Loucy (cell line): ENCODE results near the gene OTOS.

Experiments used
- EZH2phosphoT487 ChIP-seq: fragments of 200-600 bp; IDR thresholded peaks from 2 replicates; pipeline ENCODE4 v1.6.1; 2018; ENCODE audit warnings: antibody characterized with exemption, mild to moderate bottlenecking, moderate library complexity, borderline replicate concordance
- TF ChIP-seq, protein P1 (sequence below): fragments of 200-600 bp; sonication (generic); conservative IDR thresholded peaks from 2 replicates; pipeline ENCODE4 v1.5.1; 2014; ENCODE audit warnings: mild to moderate bottlenecking, antibody characterized with exemption, low read length

DNA sequence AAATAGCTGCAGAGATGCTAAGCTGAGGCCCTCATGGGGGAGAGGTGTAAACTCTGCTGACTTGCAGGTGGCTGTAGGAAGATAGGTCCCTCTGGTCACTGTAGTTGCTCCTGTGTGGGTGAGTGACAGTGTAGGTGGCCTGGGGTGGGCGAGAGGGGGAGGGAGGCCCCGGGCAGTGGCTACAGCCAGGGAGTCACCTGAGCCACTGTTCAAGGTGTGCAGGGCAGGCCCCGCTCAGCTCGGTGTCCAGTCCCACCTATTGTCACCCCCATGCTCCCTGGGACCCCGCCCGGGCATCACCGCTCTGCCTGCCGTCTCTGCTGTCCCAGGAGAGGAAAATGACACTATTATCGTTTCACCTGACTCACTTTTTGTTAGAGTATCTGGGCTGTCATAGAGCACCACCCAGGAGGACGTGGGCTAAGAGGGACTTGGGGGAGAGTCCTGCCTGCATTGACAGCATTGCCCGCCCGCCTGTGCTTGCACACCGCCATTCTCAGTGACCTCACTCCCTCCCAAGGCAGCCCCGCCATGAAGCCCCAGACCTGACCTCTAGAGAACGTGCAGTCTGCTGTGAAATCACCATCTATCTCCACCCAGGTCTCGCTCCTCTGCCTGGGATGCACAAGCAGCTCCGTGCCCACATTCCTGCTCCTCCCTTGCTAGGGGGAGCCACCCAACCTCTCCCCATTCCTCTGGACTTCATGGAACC is 33.5 kb downstream of the OTOS start:
- no peak for TF ChIP-seq EZH2phosphoT487
- TF ChIP-seq, protein P1, sequence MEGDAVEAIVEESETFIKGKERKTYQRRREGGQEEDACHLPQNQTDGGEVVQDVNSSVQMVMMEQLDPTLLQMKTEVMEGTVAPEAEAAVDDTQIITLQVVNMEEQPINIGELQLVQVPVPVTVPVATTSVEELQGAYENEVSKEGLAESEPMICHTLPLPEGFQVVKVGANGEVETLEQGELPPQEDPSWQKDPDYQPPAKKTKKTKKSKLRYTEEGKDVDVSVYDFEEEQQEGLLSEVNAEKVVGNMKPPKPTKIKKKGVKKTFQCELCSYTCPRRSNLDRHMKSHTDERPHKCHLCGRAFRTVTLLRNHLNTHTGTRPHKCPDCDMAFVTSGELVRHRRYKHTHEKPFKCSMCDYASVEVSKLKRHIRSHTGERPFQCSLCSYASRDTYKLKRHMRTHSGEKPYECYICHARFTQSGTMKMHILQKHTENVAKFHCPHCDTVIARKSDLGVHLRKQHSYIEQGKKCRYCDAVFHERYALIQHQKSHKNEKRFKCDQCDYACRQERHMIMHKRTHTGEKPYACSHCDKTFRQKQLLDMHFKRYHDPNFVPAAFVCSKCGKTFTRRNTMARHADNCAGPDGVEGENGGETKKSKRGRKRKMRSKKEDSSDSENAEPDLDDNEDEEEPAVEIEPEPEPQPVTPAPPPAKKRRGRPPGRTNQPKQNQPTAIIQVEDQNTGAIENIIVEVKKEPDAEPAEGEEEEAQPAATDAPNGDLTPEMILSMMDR, result no peak
